GDM1 (cell line): ENCODE data around the gene NOC2L.

Source experiments
- DNase-seq: peaks from one replicate; lab custom pipeline; 2025; lab: John Stamatoyannopoulos, UW

NOC2L gene

DNA sequence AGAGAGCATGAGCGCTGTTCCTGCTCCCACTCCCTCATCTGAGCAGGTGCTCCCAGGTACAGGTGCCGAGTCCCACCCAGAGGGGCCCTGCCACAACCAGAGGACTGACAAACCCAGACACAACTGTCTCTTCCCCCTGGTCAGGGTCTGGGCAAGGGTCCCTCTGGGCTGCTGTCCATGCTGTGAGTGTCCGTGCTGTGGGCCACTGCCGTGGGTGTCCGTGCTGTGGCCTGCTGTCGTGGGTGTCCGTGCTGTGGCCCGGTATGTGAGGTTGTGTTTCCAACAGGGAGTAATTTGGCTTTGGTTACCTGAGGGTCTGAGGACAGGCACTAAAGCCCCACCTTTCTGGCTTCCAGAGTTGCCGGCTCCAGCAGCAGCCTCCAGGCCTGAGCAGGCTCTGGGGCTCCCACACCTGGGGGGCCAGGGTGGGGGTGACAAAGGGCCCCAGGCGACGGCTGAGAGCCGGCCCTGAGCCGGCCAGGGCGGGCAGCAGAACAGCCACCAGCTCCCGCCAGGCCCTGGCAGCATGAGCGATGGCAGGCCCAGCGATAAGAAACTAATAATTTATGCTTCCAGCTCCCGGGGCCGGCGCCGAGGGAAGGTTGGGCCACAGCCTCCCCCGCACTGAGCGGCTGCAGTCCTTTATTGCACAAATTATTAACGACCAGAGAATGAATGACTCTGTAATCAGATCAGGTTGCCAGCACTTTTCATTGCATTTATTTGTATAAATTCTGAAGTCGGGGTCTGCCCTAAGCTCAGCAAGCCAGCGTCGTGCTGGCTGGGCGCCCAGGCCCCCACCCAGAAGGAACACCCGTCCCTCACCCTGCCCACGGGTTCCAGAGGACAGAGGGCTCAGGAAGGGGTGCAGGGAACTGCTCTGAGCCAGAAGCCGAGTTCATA is 42.6 kb downstream of the NOC2L start:
- DNase-seq = no peak

DNA sequence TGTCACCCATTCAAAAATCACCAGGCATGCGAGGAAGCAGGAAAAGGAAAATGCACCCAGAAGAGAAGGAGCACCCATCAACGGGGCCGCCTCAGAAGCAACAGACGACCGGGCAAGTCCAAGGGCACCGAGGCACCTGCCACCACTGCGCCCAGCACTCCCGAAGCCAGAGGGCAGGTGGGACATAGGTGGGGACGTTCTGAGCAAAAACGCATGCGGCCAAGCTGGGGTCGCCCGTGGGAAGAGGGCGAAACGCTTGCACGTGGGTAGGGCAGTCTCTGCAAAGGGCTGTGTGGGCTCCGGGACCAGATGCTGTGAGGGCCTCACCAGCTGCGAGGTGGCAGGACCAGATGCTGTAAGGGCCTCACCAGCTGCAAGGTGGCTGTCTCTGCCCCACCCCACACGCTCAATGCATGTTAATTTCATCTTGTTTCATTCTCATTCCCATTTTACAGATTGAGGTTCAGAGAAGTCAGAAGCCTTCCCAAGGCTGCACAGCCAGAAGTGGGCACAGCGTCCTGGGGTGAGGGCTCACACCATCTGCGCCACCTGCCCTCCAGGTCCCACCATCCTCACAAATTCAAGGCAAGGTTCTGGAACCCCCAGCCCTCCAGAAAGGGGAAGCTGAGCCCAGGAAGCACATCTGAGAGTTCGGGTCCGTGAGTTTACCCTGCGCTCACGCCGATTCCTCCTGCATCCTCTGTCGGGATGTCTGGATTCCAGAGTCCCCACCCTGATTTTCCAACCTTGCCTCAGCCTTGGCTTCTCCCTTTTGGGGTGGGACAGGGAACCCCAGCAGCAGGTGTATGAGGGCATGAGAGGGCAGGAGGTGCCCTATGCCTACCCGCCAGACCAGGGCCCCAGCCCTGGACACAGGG is 43.5 kb downstream of the NOC2L start:
- no peak for DNase-seq

DNA sequence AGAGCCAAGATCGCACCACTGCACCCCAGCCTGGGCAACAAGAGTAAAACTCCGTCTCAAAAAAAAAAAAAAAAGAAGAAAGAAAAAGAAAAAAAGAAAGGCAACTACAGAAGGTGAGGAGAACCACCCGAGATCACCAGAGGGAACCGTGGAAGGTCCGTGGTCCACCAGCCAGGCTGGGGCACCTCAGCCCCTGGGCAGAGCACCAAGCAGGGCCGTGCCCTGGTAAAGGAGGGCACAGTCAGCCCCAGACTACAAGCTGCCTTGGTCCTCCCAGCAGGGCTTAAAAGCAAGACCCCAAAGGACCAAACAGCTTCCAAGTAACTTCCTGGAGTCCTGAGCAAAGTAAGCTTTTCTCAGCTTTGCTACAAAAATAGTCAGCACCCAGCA is 44.2 kb downstream of the NOC2L start:
- no peak for DNase-seq

DNA sequence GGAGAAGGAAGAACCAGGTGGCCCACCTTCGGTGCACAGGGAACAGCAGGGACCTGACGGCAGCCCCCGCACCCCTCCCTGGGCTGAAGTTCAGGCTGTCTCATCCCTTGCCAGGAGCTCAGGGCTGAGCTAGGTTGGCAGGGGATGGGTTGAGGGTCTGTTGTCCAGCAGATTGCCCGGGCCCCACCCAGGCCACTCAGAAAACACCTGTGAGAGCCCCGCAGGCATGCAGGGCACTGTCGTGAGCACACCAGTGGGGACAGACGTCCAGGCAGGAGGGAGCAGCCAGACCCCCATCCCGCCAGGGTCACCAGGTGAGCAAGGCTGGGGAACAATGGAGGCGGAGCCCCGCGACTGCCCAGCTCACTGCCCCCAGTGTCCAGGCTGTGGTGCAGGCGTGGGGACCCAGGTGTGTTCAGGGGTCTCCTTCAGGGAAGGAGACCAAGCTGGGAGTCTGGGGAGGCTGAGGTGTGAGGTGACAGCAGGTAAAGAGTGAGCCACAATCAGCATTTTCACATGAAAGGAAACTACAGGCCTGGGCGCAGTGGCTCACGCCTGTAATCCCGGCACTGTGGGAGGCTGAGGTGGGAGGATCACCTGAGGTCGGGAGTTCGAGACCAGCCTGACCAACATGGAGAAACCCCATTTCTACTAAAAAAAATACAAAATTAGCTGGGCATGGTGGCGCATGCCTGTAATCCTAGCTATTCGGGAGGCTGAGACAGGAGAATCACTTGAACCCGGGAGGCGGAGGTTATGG is 44.7 kb downstream of the NOC2L start:
- DNase-seq = no peak

DNA sequence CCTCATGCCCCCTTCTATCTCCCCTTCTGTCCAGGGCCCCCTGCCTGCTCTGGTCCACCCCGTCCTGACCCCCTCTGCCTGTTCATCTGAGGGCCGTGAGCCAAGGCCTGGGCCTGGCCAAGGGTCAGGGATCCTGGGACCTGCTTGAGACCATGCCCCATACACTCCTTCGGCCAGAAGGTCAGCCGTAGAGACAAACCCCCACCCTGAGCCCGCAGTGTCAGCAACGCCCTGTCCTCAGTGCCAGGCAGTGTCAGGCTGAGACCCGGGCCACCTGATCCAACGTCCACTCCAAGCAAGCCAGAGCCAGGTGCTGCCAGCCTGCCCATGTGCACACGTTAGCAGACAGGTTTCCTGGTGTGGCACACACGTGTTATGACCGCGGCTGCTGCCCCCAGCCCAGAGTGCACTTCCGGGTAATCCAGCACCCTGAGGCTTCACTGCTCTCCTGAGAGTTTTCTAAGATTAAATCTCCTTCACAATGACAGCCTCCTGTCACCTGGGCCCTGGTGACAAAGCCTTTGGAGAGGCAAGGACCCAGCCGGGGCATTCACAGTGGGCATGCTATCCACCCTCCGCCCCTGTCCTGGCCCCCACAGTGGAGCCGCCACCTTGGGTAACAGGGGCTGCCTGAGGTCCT is 45.4 kb downstream of the NOC2L start:
- DNase-seq = no peak

DNA sequence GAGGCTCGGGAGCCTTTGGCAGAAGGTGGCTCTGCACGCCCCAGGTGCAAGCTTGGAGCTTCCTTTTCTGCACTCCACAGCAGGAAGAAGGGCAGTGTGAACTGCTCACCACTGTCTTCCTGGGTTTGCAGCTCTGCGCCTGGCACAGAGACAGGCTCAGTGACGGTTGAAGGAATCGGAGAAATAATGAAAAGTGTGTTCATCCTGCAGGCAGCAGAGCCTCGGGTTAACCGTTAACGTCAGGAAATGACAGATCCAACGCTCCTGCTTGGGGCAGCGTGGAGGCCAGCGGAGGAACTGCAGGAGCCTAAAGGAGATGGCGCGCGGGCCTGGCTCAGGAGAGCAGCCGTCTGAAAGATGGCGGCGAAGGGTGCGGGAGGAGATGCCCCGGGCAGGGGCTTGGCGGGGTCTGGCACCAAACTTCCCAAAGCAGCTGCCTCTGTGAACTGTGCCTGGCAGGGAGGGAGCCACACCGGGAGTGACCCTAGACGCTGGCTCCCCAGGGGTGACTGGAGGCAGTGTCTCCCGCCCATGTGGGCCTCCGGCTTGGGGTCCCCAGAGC is 46.2 kb downstream of the NOC2L start:
- peak; percentile 54 for DNase-seq

DNA sequence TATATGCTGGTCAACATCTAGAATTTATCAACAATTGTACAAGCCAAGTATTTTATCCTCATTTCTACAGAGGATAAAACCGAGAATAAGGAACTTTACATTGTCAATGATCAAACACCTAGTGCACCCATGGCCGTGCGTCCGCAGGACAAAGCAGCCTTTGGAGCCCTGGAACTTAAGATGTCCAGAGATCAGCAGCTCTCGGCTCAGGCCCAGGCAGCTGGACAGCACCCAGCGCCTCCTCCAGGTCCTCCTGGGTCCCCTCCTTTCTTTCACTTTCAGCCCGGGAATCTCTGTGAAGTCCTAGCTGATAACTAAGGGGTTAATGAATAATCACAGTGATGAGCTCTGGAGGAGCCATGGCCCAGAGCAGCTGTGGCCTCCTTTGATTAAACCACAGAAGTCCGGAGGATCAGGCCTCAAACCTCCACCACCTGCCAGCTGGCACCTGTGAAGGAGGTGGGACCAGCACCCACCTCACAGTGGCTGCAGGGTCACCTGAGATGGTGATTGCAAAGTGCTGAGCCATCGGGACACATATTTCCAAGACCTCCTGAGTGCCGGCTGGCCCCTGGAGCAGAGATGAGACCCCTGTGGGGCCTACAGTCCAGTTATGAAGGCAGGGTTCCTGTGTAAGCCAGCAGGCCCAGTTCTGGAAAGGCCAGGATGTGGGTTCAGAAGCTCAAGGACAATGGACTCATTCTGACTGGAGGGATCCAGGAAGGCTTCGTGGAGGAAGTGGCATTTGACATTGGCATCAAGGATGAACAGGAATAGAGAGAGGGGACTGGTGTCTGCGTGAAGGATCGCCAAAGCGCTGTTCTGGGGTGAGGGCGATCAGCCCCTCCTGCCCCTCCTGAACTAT is 46.9 kb downstream of the NOC2L start:
- DNase-seq = no peak

DNA sequence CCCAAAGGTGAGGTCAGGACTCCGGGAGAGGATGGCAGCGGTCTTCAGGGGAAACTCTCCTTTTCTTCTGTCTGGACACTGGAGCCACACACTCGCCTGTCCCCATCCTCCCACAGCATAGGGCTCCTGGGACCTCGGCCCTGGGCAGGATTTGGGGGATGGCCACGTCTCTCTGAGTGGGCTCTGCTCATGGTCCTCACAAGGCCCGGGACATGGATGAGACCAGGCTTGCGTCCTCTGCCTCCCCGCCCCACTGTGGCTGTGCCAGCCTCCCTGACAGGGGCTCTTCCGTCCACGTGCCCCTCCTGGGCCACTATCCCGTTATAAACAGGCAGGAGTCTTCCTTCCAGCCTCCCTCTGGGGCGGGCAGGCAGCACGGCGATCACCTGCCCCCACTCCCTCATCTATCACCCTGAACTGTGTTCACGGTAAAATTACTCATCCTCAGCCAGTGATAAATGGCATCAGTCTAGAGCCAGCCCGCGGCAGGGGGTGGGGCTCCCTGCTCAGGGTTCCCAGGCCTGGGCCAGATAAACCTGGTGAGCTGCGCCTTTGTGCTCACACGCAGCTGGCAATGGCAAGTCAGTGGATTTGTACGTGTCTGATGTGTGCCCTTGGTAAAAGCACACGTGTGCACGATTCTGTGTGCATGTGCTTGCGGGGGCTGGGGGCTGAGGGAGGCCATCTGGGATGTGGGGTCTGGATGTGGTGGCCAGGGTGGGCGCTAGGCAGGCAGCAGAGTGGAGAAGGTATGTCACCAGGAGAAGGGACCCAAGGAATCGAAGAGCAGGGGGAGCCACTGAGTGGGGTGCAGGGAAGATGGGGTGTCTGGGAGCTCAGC is 48.0 kb downstream of the NOC2L start:
- no peak for DNase-seq

DNA sequence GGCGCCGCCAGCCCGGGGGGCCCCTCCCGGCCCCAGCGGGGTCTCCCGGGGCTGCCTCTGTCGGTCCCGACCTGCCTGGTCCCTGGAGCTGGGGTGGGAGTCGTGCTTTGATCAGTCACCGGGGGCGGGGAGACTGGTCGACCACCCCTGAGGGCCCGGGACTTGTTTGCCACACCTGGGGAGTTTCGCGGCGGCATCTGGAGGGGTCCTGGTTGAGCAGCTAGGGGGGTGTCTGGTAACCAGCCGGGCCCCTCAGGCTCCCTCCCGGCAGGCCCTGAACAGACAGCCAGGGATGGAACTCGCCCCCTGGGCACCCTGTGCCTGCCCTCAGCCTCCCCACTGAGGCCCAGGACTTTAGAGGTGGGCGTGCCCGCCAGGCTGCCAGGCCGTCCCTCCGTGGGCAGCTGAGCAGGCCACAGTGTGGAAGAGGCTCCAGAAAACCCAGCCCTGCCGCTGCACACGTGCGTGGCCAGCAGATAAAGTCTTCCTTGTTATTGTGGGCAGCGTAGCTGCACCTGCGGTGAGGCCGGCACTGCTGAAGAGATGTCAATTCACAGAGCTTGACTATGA is 48.7 kb downstream of the NOC2L start:
- no peak for DNase-seq

DNA sequence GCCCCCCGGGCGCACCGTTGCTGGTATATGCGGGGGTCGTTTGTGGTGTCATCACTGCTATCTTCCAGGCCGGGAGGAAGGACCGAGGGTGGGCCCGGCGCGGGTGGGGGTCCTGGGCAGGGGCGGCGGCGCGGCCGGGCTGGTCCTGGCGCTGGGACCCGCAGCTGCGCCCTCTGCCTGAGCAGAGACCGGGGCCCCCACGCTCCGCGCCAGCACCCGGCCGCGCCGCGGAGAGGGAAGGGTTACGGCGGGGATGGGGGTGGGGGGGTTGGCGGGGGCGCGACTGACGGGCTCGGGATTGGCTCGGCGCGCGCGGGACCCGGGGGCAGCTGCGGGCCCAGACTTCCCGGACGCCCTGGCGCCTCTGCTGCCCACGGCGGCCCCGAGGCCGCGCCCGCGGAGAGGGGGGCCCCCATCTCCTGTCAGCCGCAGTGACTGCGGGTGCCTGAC is 49.2 kb downstream of the NOC2L start:
- no peak for DNase-seq

DNA sequence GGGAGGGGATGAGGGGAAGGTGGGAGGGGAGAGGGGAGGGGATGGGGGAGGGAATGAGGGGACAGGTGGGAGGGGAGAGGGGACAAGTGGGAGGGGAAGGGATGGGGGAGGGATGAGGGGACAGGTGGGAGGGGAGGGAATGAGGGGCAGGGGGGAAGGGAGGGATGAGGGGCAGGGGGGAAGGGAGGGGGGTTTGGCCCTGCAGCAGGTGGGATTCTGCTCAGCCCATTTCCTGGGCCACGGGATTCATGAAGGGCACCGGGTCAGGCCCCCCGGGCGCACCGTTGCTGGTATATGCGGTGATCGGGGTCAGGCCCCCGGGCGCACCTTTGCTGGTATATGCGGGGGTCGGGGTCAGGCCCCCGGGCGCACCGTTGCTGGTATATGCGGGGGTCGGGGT is 50.4 kb downstream of the NOC2L start:
- DNase-seq = no peak

DNA sequence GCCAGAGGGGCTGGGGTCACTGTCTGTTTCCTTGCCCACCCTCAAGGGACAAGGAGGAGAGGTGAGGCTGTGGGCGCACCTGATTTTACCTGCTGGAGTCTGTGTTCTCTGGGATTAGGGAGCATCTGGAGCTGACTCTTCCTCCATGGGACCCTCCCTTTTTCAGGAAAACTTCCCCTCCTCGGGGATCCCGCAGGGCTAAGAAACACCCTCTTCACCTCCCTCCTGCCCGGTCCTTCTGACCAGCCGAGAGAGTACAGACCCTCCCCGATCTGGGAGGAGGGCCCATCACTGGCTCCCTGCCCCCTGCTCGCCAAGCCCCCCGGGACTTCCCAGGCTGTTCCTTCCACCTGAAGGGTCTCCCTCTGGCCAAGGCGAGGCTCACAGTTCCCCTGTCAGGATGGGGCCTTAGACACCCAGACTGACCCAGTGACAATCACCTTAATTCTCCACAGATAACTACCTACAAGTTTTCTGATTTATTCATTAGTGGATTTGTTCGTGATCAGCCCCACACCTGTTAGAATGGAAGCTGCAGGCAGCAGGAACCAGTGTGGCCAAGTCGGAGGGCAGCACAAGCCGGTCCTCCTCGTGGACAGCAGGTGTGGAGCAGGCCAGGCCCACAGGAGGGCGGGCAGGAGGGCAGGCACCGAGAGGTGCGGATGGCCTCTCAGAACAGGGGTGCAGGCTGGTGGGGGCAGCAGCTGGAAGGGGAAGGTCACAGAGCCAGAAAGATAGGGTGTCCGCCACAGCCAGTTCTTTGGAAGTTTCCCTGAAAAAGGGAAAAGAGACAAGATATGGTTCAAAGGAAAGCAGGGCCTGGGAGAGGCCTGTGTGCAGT is 51.2 kb downstream of the NOC2L start:
- no peak for DNase-seq

DNA sequence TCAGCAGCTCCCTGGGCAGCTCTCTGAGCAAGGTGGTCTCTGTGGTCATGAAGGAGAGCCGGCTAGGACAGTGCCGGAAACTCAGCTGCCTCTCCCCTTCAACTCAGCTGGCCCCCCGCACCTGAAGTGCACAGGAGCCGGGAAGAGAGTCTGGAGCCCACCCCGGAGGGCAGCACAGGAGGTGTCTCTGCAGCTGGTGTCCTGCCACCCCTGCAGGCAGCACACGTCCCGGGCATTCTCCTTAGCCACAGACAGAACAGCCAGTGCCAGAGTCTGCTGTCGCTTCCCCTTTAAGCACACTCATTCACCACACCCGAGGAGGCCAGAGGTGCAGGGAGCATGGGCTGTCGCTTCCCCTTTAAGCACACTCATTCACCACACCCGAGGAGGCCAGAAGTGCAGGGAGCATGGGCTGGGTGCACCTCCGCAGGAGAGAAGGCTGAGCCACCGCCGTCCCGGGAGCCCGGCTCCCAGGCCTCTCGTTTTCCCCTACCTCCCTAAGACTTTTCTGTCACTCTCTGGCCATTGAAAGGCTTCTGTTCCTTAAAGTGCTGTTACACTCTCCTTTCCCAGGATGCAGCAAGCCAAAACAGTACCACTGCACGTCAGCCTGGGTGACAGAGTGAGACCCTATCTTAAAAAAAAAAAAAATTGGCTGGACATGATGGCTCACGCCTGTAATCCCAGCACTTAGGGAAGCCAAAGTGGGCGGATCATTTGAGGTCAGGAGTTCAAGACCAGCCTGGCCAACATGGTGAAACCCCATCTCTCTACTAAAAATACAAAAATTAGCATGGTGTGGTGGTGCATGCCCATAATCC is 52.2 kb downstream of the NOC2L start:
- peak; percentile 76 for DNase-seq

DNA sequence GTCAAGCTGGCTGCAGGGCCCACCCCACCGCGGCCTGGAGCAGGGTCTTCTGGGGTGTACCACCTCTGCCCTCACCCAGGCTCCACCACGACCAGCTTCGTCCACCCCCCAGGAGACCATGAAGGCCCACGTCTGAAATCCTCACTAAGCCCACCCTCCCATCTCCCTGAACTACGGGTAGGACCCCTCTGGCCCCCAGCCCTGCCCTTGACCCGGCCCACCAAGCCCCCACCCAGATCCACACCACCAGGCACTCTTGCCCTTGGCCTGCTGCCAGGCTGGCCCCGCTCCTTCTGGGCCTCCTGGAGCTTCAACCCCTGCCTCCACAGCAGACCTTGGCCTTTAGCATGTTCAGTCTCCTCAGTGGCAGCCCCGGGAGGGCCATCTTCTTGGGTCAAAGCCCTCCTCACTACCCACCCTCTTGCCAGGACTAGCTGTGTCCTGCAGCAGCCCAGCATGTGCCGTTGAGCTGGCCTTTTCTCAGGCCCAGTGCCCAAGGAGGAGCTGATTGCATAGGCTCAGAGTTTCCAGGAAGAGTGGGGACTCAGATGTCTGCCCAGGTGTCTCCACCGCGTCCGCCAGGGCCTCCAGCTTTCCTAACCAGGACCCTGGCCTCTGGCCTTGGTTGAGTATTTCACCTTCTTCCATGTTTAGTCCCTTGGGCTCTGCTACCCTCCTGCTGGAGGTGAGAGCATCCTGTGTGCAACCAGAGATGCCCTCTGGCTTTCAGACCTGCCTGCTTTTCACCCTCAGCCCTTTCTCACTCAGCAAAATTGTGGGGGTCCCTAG is 53.1 kb downstream of the NOC2L start:
- no peak for DNase-seq

DNA sequence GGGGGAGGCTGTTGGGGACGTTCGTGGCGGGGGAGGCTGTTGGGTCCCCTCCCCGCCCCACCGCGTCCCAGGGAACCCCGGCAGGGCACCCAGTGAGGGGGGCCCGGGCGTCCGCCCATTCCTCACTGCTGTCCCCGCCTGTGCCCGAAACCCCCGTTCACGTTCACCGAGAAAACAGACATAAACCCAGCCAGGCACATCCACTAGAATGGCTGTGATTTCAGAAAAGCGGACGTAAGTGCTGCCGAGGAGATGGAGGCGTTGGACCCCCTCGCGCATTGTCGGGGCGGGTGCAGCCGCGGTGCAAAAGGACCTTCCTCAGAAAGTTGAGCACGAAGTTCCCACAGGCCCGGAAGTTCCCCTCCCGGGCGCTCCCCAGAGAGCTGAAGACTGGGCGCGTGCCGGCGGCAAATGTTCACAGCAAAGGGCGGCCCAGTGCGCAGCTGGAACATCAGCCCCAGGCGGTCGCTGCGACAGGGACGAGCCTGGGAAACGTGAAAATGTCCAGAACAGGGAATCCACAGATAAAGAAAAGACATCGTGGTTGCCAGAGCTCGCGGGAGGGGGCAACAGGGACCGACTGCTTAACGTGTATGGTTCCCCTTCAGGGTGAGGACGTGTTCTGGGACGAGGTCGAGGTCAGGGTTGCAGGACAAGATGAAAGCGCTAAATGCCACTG is 53.8 kb downstream of the NOC2L start:
- no peak for DNase-seq
